ENCODE results near the gene LTC4S. TPM values are rescaled to one million over a fixed set of nuclear protein-coding genes. Genes with fewer than 3 reads are reported as not detected.

Gene LTC4S
- total and polyA plus RNA-seq, 2 donors (not counting 3 experiments of a cell fraction or from before 2014, with no cell fraction given), result 0.95 to 6.3 TPM

DNA sequence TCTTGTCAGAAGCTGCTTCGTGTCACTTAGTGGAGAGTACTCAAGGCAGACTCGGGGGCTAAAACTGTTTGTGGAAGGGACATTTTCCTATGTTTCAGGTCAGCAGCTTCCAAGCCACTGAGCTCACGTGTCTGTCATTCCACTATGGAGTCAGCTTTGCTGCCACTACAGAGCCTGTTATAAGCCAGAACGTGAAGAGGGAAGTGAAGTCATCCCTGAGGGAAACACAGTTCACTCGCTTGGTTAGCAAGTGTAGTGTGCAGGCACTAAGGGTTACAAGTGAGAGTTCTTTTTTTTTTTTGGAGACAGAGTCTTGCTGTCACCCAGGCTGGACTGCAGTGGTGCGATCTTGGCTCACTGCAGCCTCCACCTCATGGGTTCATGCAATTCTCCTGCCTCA, 24.5 kb upstream of the LTC4S start:
- intact Hi-C loops (cut with micrococcal nuclease) (no loop called here), dilution Hi-C loops (cut with MboI; ENCODE audit: extremely low pct_ligation_motif_present, low sequenced_read_pairs) (no loop called here)
- peaks cover 27% of the 10 kb centered on the region for H3K4me1 ChIP-seq (ENCODE audit: control insufficient read depth, extremely low read depth, insufficient read depth, low read length)
- H3K9me1 ChIP-seq (replicated peaks; ENCODE audit: control insufficient read depth, extremely low read depth, insufficient read depth, low read length), result no peaks in the 10 kb centered on the region
- H3K27me3 ChIP-seq (ENCODE audit: control insufficient read depth in 2 of 2, insufficient read depth in 2 of 2, low read length in 2 of 2), result no peaks in the 10 kb centered on the region
- H2AFZ ChIP-seq (ENCODE audit: low read depth, low read length), result no peak overlapping the region
- FAIRE-seq (no peak), DNase-seq (ENCODE audit: low read depth, low spot score) (no peak)
- TF ChIP-seq POLR2A (IDR thresholded peaks at IDR 0.05; ENCODE audit: low read depth, low read length) (no peak), MYC (IDR thresholded peaks at IDR 0.05; ENCODE audit: low read depth, low read length) (no peak), POLR2AphosphoS5 (IDR thresholded peaks at IDR 0.05; ENCODE audit: insufficient read depth, low read depth, low read length) (no peak), FOS (IDR thresholded peaks at IDR 0.05; ENCODE audit: borderline replicate concordance, insufficient read depth, low read length) (no peak), EZH2 (IDR thresholded peaks at IDR 0.05; ENCODE audit: borderline replicate concordance, low read depth, low read length, severe bottlenecking) (no peak), GATA2 (IDR thresholded peaks at IDR 0.05; ENCODE audit: insufficient read depth, insufficient read length, low read depth, low read length) (no peak), JUN (IDR thresholded peaks at IDR 0.05; ENCODE audit: borderline replicate concordance, insufficient read depth, insufficient read length, low read depth) (no peak)
- TF ChIP-seq, protein P1, sequence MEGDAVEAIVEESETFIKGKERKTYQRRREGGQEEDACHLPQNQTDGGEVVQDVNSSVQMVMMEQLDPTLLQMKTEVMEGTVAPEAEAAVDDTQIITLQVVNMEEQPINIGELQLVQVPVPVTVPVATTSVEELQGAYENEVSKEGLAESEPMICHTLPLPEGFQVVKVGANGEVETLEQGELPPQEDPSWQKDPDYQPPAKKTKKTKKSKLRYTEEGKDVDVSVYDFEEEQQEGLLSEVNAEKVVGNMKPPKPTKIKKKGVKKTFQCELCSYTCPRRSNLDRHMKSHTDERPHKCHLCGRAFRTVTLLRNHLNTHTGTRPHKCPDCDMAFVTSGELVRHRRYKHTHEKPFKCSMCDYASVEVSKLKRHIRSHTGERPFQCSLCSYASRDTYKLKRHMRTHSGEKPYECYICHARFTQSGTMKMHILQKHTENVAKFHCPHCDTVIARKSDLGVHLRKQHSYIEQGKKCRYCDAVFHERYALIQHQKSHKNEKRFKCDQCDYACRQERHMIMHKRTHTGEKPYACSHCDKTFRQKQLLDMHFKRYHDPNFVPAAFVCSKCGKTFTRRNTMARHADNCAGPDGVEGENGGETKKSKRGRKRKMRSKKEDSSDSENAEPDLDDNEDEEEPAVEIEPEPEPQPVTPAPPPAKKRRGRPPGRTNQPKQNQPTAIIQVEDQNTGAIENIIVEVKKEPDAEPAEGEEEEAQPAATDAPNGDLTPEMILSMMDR (IDR thresholded peaks at IDR 0.05; ENCODE audit: extremely low read depth in 1 of 2, insufficient read depth in 1 of 2, low read depth in 1 of 2, low read length in 2 of 2), result no peak
- TF ChIP-seq, protein P2, sequence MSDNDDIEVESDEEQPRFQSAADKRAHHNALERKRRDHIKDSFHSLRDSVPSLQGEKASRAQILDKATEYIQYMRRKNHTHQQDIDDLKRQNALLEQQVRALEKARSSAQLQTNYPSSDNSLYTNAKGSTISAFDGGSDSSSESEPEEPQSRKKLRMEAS (IDR thresholded peaks at IDR 0.05; ENCODE audit: insufficient read depth, insufficient read length), result no peak
- CTCF ChIA-PET, result interaction anchor here (0.7 to 0.9 kb wide), 2 partner anchors 9 to 19 kb away, joined by 3 read pairs; no protein-coding TSS in a partner anchor
- H3K9ac ChIP-seq (replicated peaks; ENCODE audit: extremely low read depth, insufficient read depth, low read length), result no peak overlapping the region
- no peak overlapping the region for H3K27ac ChIP-seq (ENCODE audit: insufficient read depth, low read depth, low read length)
- no peaks in the 10 kb centered on the region for H4K20me1 ChIP-seq (replicated peaks; ENCODE audit: control insufficient read depth, extremely low read depth, insufficient read depth, low read length)
- no peak overlapping the region for H3K4me3 ChIP-seq (replicated peaks in 1 of 3; ENCODE audit: insufficient read depth in 1 of 3, low read depth in 1 of 3, low read length in 3 of 3)
- no peaks in the 10 kb centered on the region for H3K9me3 ChIP-seq (replicated peaks; ENCODE audit: control insufficient read depth, insufficient read depth, low read length)
- peaks cover 6 to 23% of the 10 kb centered on the region in 2 experiments for H3K36me3 ChIP-seq (ENCODE audit: control insufficient read depth in 2 of 2, extremely low read depth in 1 of 2, insufficient read depth in 2 of 2, low read length in 2 of 2)
- peaks cover 30% of the 10 kb centered on the region for H3K79me2 ChIP-seq (ENCODE audit: control insufficient read depth, insufficient read depth, low read length)
- no peak overlapping the region for H3K4me2 ChIP-seq (ENCODE audit: insufficient read depth, low read length)
- POLR2A ChIA-PET, result no interaction called here
- no TSS peak for BruUV-seq (replicated peaks)

Measured in endothelial cell of umbilical vein (primary cell).